ENCODE data around the gene LRRC18. TPM values are rescaled to one million over a fixed set of nuclear protein-coding genes. Genes with fewer than 3 reads are reported as not detected.
A peak's percentile ranks its signal among the peaks of the same experiment; 100 is the strongest.

The LRRC18 gene
- total RNA-seq, 1 experiment from 2014 or later, result not detected

DNA sequence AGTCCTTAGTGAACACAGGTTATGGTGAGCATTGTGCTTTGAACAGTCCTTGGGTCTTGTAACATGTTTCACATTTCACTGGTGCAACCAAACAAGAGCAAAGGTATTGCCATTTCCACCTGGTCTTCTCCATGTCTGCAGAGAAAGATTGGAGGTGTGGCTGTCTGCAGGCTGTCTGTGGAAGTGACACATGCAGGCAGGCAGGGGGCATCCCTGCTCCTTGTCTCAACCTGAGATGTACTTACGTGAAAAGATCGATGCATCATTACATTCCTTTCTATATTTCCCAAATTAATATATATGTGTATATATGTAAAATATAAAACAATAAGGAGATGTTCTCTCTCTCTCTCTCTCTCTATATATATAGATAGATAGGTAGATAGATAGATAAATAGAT lies 54.3 kb downstream of the LRRC18 start:
- ATAC-seq, result peak; percentile 86
- no peaks in the 10 kb centered on the region for H3K9me2 ChIP-seq (ENCODE audit: insufficient read depth)
- no peak overlapping the region for H2AFZ ChIP-seq (ENCODE audit: low read depth, low read length, poor library complexity, severe bottlenecking)
- H3K79me2 ChIP-seq (ENCODE audit: insufficient read depth, low read length), result no peaks in the 10 kb centered on the region
- TF ChIP-seq ZNF274 (IDR thresholded peaks at IDR 0.05; ENCODE audit: low read depth, low read length) (no peak), EZH2phosphoT487 (IDR thresholded peaks at IDR 0.05; ENCODE audit: borderline replicate concordance) (no peak), RAD21 (IDR thresholded peaks at IDR 0.05; ENCODE audit: low read depth) (peak; percentile 51), YY1 (IDR thresholded peaks at IDR 0.05; ENCODE audit: extremely low read depth, insufficient replicate concordance, low read depth, low read length) (no peak), POLR2AphosphoS5 (IDR thresholded peaks at IDR 0.05; ENCODE audit: low read depth, low read length) (no peak), POLR2A (IDR thresholded peaks at IDR 0.05; ENCODE audit: borderline replicate concordance, extremely low read depth, insufficient read depth, insufficient read length) (no peak), SIN3A (IDR thresholded peaks at IDR 0.05; ENCODE audit: low read depth) (no peak), CBX3 (IDR thresholded peaks at IDR 0.05; ENCODE audit: low read depth) (no peak), ZBTB33 (IDR thresholded peaks at IDR 0.05; ENCODE audit: extremely low read depth, insufficient replicate concordance, low read length) (no peak), ELF1 (IDR thresholded peaks at IDR 0.05; ENCODE audit: borderline replicate concordance, low read depth) (no peak)
- TF ChIP-seq, protein P1, sequence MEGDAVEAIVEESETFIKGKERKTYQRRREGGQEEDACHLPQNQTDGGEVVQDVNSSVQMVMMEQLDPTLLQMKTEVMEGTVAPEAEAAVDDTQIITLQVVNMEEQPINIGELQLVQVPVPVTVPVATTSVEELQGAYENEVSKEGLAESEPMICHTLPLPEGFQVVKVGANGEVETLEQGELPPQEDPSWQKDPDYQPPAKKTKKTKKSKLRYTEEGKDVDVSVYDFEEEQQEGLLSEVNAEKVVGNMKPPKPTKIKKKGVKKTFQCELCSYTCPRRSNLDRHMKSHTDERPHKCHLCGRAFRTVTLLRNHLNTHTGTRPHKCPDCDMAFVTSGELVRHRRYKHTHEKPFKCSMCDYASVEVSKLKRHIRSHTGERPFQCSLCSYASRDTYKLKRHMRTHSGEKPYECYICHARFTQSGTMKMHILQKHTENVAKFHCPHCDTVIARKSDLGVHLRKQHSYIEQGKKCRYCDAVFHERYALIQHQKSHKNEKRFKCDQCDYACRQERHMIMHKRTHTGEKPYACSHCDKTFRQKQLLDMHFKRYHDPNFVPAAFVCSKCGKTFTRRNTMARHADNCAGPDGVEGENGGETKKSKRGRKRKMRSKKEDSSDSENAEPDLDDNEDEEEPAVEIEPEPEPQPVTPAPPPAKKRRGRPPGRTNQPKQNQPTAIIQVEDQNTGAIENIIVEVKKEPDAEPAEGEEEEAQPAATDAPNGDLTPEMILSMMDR (IDR thresholded peaks at IDR 0.05 in 2 of 3, conservative IDR thresholded peaks at IDR 0.05 in 1 of 3; ENCODE audit: borderline replicate concordance in 1 of 3, insufficient read depth in 1 of 3, low read depth in 2 of 3, low read length in 2 of 3), result peak; percentile 36 to 63 (median 43); a peak in 5 of 6 replicates
- peaks cover 22% of the 10 kb centered on the region; the same call in 1 of the 2 replicates for H3K27me3 ChIP-seq (ENCODE audit: insufficient read depth, low read length)
- no TSS peak for BruUV-seq (replicated peaks)
- no peak overlapping the region for H3K4me2 ChIP-seq (ENCODE audit: low read length)
- POLR2A ChIA-PET, result no interaction called here
- H3K36me3 ChIP-seq (ENCODE audit: control insufficient read depth in 1 of 2, insufficient read depth in 2 of 2, low read length in 2 of 2), result no peaks in the 10 kb centered on the region
- intact Hi-C loops (cut with micrococcal nuclease), result loop anchor here (1.0 kb wide), 1 partner anchor 279 kb away; no protein-coding TSS in a partner anchor
- no peaks in the 10 kb centered on the region for H4K20me1 ChIP-seq (ENCODE audit: insufficient read depth)
- CTCF ChIA-PET, result interaction anchor here (1.0 to 1.3 kb wide), 2 partner anchors 229 to 279 kb away, joined by 3 to 4 read pairs; no protein-coding TSS in a partner anchor
- no peaks in the 10 kb centered on the region for H3K9me3 ChIP-seq (ENCODE audit: control insufficient read depth in 1 of 2, insufficient read depth in 1 of 2, low read depth in 1 of 2, low read length in 2 of 2)
- H3K9ac ChIP-seq (ENCODE audit: low read length), result no peak overlapping the region
- H3K4me1 ChIP-seq (ENCODE audit: control insufficient read depth in 1 of 2, insufficient read depth in 2 of 2, low read length in 2 of 2), result no peaks in the 10 kb centered on the region
- peak; percentile 8 for DNase-seq (ENCODE audit: low read depth, low spot score)
- no peak overlapping the region for H3K27ac ChIP-seq (ENCODE audit: low read depth, low read length)
- RAD21 ChIA-PET (ENCODE audit: low non-redundant PET in 1 of 2, low total read pairs in 2 of 2, uncharacterized antibody in 2 of 2, unreplicated experiment in 2 of 2), result no interaction called here
- H3K4me3 ChIP-seq (replicated peaks in 1 of 2; ENCODE audit: low read depth in 1 of 2, low read length in 2 of 2), result no peak overlapping the region

All from HCT116 (cell line).